Mesodermal cell (in vitro differentiated cells): Measurements from ENCODE around the gene DIP2B.

ENCODE experiments used
- H3K27ac ChIP-seq: 2 replicates; pipeline ENCODE4 v1.7.0; 2013; ENCODE audit warnings: mild to moderate bottlenecking, low read depth, low read length, moderate library complexity; ENCODE audit not compliant: severe bottlenecking
- H3K36me3 ChIP-seq: 2 replicates; pipeline ENCODE4 v1.7.1; 2013; ENCODE audit warnings: mild to moderate bottlenecking, low read length, moderate library complexity; ENCODE audit not compliant: control insufficient read depth, insufficient read depth
- H3K4me1 ChIP-seq: one replicate; pipeline ENCODE4 v1.7.1; 2013; ENCODE audit warnings: mild to moderate bottlenecking, low read length; ENCODE audit not compliant: insufficient read depth, control insufficient read depth, poor library complexity, severe bottlenecking
- H3K4me3 ChIP-seq: 2 replicates; pipeline ENCODE4 v1.7.0; 2013; ENCODE audit warnings: low read length, control low read depth, mild to moderate bottlenecking; ENCODE audit not compliant: insufficient read depth, poor library complexity, severe bottlenecking; ENCODE audit errors: extremely low read depth
- H3K9me3 ChIP-seq: 2 replicates; pipeline ENCODE4 v1.7.1; 2013; ENCODE audit warnings: mild to moderate bottlenecking, low read length, moderate library complexity; ENCODE audit not compliant: control insufficient read depth
- WGBS, 2 experiments: methylation state at CpG; one replicate each; pipeline ENCODE4 v1.1.5; 2013; ENCODE audit warnings: missing lambda C conversion rate in 2 of 2; ENCODE audit not compliant: insufficient coverage in 2 of 2; 5-methylcytosine and 5-hydroxymethylcytosine counted together

Gene DIP2B

DNA sequence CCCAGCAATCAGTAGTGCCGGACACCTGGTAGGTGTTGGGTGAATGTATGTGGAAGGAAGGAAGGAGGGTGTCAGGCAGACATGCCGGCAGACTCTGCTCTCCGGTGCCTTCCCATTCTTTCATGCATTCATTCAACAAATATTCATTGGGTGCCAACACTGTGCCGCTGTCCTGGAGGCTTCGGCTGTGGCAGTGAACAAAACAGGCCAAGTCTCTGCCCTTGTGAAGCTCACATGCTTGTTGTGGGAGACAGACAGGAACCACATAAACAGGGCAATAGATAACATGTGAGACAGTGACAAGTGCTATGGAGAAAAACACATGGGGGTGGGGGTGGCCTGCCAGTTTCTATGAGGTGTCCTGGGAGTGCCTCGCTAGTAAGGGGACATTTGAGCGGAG, 202.6 kb downstream of the DIP2B start:
- H3K27ac ChIP-seq, result no peak overlapping the region
- no peaks in the 10 kb centered on the region for H3K4me1 ChIP-seq
- H3K36me3 ChIP-seq, result peaks cover 93% of the 10 kb centered on the region
- WGBS, 2 experiments, result 94 to 100% methylated on average over 4 of the region's 7 CpGs
- H3K4me3 ChIP-seq, result no peak overlapping the region
- no peaks in the 10 kb centered on the region for H3K9me3 ChIP-seq

DNA sequence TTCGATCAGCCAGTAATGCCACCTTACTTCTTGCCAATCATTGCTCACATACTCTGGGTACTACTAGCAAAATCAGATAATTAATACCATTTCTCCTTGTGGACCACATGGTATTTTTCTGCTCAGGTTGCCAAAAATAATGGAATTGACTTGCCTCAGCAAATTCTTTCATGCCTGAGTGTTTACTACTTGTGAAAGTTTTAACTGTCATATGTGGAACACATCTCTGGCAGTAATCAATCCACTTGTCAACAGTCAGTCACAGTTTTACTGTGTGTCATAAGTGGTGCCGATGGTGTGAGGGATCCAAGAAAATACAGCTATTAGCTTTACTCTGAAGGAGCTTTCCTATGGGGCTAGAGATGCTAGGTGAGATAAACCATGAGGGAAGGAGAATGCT, 203.8 kb downstream of the DIP2B start:
- 89 to 100% methylated on average over 1 of the region's 2 CpGs for WGBS, 2 experiments
- no peak overlapping the region for H3K27ac ChIP-seq
- H3K36me3 ChIP-seq, result peaks cover 90% of the 10 kb centered on the region

DNA sequence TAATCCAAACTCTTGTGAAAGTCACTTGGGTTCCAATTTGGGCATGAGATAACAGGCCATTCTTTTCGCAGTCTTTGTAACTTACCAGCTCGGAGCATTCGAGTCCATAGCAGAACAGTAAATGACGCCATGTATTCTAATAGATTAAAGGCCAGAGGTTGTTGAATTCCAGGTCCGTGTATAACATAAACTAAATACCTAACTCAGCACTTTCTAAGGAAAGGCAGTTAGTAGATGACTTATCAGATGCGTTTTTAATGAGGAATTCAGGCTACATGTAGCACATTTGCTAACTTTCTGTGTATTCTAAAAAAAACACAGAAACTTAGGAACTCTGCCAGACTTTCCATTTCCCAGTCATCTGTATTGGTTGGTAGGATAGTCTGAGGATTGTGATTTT, 206.3 kb downstream of the DIP2B start:
- Histone ChIP-seq H3K4me3 (no peak overlapping the region), H3K4me1 (no peaks in the 10 kb centered on the region), H3K27ac (no peak overlapping the region), H3K36me3 (peaks cover 91% of the 10 kb centered on the region), H3K9me3 (no peaks in the 10 kb centered on the region)
- WGBS, 2 experiments, result 94 to 96% methylated on average over 3 to 4 of the region's 6 CpGs

More for the DNA sequence above, 203.8 kb downstream of the DIP2B start:
- Histone ChIP-seq H3K4me1 (no peaks in the 10 kb centered on the region), H3K4me3 (no peak overlapping the region), H3K9me3 (no peaks in the 10 kb centered on the region)

DNA sequence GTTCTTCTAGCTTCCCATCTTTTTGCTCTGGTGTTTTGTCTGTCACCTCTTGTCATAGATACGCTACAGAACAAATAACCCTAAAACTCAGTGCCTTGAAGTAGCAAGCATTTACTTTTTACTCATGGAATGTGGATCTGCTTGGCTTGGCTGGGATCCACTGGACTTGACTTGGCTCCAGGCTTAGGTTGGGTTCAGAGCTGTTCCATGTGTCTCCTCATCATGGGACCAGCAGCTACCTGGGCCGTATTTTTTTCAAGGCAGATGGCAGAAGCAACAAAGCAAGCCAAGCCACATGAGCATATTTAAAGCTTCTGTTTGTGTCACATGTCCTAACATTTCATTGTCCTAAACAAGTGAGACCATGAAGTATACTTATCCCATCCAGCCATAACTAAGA, 210.4 kb downstream of the DIP2B start:
- Histone ChIP-seq H3K36me3 (peaks cover 86% of the 10 kb centered on the region), H3K4me1 (no peaks in the 10 kb centered on the region), H3K9me3 (no peaks in the 10 kb centered on the region), H3K27ac (no peak overlapping the region), H3K4me3 (no peak overlapping the region)
- 83 to 100% methylated on average over 2 of the region's 2 CpGs for WGBS, 2 experiments

DNA sequence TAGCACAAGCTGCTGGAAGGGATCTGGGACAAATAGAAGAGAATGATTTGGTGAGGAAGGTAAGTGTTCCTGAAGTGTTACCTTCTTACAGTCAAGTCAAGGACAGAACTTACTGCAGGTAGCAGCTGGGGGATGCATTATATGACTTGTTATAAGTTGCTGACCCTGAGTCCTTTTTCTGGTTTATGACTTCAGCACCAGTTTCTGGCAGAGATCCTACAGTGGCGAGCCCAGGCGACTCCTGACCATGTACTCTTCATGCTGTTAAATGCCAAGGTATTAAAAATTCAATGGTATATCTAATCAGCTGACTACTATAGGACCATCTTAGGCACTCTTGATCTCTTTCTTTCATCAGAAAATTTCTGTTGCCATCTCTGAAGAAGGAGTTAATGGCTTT, 214.0 kb downstream of the DIP2B start:
- WGBS, 2 experiments, result 88% methylated on average over 2 of the region's 2 CpGs; no CpG with 5 or more reads in 1 of the 2 experiments
- Histone ChIP-seq H3K27ac (no peak overlapping the region), H3K4me3 (no peak overlapping the region), H3K4me1 (no peaks in the 10 kb centered on the region), H3K9me3 (no peaks in the 10 kb centered on the region), H3K36me3 (peaks cover 86% of the 10 kb centered on the region)

DNA sequence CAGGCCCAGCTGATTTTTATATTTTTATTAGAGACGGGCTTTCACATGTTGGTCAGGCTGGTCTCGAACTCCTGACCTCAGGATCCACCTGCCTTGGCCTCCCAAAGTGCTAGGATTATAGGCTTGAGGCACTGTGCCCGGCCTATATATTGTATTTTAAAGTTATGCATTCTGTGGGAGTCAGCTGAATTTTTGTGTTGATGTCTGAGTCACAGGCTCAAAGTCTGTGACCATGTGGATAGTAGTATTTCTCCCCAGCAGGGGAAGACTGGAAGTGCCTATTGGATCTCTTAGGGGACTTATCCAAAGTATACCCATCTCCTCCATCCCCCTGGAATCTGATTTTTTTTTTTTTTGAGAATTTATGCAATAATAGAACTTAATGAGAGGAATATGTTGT, 215.3 kb downstream of the DIP2B start:
- Histone ChIP-seq H3K4me1 (no peaks in the 10 kb centered on the region), H3K36me3 (peaks cover 86% of the 10 kb centered on the region), H3K4me3 (no peak overlapping the region)

DNA sequence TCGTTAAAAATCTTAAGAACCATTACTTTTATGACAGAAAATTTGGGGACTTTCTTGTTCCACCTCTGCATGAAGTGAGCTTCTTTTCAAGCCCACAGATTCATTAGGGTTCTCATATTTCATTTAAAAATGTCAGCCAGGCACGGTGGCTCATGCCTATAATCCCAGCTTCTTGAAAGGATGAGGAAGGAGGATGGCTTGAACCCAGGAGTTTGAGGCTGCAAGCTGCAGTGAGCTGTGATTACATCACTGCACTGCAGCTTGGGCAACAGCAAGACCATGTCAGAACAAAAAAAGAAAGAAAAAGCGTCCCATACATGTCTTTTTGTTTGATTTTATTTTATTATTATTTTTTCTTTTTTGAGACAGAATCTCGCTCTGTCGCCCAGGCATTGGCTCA, 215.7 kb downstream of the DIP2B start:
- Histone ChIP-seq H3K4me3 (no peak overlapping the region), H3K4me1 (no peaks in the 10 kb centered on the region), H3K9me3 (no peaks in the 10 kb centered on the region), H3K27ac (no peak overlapping the region), H3K36me3 (peaks cover 86% of the 10 kb centered on the region)
- 80 to 83% methylated on average over 1 of the region's 5 CpGs for WGBS, 2 experiments

More for the DNA sequence above, 215.3 kb downstream of the DIP2B start:
- WGBS, 2 experiments, result 81 to 84% methylated on average over 2 to 3 of the region's 3 CpGs
- no peaks in the 10 kb centered on the region for H3K9me3 ChIP-seq
- H3K27ac ChIP-seq, result no peak overlapping the region

DNA sequence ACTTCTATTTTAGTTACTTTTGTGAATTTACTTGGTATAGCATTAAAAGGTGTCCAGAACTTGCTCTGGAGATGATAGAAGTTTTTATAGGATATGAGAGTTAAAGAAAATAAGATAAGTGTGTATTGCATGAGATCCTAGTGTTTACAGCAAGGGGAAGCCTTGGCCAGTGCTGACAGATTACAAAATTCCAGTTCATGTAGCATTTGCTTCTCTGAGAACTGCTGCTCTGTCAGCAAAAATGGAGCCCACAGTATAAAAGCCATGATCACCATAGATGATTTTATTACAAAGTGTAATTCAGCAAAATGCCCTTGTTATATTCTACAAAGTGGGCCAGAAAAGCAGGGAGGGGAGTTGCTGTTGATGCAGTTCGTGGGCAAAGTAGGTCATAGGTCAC, 219.1 kb downstream of the DIP2B start:
- no peaks in the 10 kb centered on the region for H3K4me1 ChIP-seq
- H3K27ac ChIP-seq, result no peak overlapping the region
- no peak overlapping the region for H3K4me3 ChIP-seq
- 90 to 91% methylated on average over 1 of the region's 1 CpG for WGBS, 2 experiments
- no peaks in the 10 kb centered on the region for H3K9me3 ChIP-seq
- peaks cover 84% of the 10 kb centered on the region for H3K36me3 ChIP-seq

DNA sequence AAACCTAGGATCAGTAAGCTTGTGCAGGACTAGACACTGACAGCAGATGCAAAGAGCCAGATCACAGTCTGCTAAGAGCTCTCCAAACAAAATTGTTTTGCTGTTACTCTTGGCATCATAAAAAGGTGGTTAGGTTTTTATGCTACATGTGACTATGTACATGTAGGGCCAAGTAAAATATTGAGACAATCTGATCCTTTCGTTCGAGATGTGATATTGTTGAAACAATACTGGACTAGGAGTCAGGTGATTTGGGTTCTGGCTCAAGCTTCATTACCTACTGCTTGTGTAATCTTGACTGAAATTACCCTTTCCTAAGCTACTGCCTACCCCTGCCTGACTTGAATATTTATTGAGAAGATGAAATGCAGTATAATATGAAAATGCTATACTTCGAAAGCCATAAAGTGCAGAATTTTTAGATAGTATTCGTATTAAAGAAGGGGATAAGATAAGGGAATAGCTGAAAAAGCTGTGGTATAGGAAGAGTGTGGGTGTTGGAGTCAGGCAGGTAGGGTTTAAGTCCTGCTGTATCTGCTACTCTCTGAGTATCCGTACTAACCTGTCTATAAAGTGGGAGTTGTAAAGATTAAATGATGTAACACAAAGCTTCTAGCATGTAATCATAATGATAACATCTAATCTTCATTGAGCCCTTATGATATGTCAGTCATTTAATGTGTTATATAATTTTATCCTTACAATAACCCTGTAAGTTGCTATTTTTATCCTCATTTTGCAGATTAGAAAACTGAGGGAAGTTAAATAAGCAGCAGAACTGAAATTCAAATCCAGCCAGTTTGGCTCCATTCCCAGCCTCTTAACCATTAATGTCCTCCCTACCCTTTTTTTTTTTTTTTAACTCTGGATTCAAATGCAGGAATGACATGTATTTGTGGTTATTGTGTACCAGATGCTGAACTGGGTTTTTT, 220.5 kb downstream of the DIP2B start:
- WGBS, 2 experiments, result 98 to 100% methylated on average over 4 of the region's 5 CpGs
- H3K4me3 ChIP-seq, result no peak overlapping the region

DNA sequence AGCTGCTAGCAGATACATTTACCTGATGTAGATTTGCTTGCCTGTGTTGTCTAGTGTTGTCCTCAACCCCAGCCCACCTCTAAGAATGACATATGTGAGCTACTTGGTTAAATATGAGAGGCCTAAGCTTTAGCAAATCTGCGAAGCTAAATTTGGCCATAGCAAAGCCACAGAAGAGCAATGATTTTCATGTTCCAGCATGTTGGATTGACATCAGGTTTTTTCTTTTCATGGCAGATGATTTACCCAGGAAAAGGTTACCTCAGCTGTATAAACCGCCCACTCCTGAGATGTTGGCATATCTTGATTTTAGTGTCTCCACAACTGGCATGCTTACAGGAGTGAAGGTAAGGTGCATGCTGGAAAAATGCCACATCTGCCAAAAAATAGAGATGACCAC, 222.7 kb downstream of the DIP2B start:
- peaks cover 5% of the 10 kb centered on the region for H3K4me1 ChIP-seq
- WGBS, 2 experiments, result 94 to 100% methylated on average over 2 of the region's 2 CpGs
- no peak overlapping the region for H3K4me3 ChIP-seq
- no peak overlapping the region for H3K27ac ChIP-seq
- H3K36me3 ChIP-seq, result peaks cover 85% of the 10 kb centered on the region
- no peaks in the 10 kb centered on the region for H3K9me3 ChIP-seq

More for the DNA sequence above, 220.5 kb downstream of the DIP2B start:
- peaks cover 87% of the 10 kb centered on the region for H3K36me3 ChIP-seq
- no peaks in the 10 kb centered on the region for H3K4me1 ChIP-seq
- no peak overlapping the region for H3K27ac ChIP-seq
- H3K9me3 ChIP-seq, result no peaks in the 10 kb centered on the region

DNA sequence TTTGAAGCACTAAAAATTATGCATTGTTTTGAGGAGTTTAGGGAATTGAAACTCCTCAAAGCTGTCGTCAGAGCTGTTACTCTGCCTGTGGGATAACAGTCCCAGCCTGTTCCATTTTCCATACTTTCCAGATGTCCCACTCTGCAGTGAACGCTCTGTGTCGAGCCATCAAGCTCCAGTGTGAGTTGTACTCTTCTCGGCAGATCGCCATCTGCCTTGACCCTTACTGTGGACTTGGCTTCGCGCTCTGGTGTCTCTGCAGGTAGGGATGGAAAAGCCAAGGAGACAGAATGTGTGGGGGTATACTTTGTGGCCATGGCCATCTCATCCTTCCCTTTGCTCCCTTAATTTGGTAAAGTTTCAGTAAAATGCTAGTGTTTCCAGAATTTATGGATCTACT, 223.6 kb downstream of the DIP2B start:
- Histone ChIP-seq H3K4me3 (no peak overlapping the region), H3K9me3 (no peaks in the 10 kb centered on the region), H3K36me3 (peaks cover 77% of the 10 kb centered on the region), H3K4me1 (peaks cover 8% of the 10 kb centered on the region), H3K27ac (no peak overlapping the region)
- WGBS, 2 experiments, result 95 to 98% methylated on average over 7 of the region's 7 CpGs
